HPDE6-E6E7 (cell line): ENCODE results near the gene ATP5MG.

Experiments
- DNase-seq: peaks from one replicate; pipeline ENCODE4 v3.0.0; 2011; ENCODE audit warnings: missing footprints; ENCODE audit errors: extremely low spot score

ATP5MG gene

GRCh38 chr11:118441770-118442275 lies 40.4 kb downstream of the ATP5MG start:
- no peak for DNase-seq

GRCh38 chr11:118442301-118442700 lies 40.9 kb downstream of the ATP5MG start:
- no peak for DNase-seq

- DNase-seq = no peak
Observed at GRCh38 chr11:118442908-118443589, 41.6 kb downstream of the ATP5MG start.

- DNase-seq = no peak
Observed at GRCh38 chr11:118443590-118444218, 42.3 kb downstream of the ATP5MG start.

GRCh38 chr11:118447423-118447822 lies 46.0 kb downstream of the ATP5MG start:
- DNase-seq = no peak

- DNase-seq = no peak
Observed at GRCh38 chr11:118448294-118448693, 46.9 kb downstream of the ATP5MG start.

GRCh38 chr11:118449316-118449918 lies 48.0 kb downstream of the ATP5MG start:
- no peak for DNase-seq

- no peak for DNase-seq
Observed at GRCh38 chr11:118450451-118450850, 49.0 kb downstream of the ATP5MG start.
